GM19328 (cell line): ENCODE data around the gene FAM149B1.

ENCODE experiments used
- ATAC-seq: cut with Tn5 transposase; IDR thresholded peaks from one replicate; pipeline ENCODE4 v1.9.1; 2021; ENCODE audit warnings: mild to moderate bottlenecking, moderate library complexity; ENCODE audit not compliant: unreplicated experiment

FAM149B1 gene

DNA sequence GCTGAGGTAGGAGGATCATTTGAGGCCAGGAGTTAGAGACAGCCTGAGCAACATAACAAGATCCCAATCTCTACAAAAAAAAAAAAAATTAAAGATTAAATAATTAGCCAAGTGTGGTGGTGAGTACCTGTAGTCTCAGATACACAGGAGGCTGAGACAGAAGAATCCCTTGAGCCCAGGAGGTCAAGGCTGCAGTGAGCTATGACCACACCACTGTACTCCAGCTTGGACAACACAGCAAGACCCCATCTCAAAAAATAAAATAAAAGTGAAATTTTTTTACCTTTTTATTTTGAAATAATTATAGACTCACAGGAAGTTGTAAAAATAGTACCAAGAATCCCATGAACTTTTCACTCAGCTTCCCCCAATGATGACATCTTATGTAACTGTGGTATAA is 4.9 kb downstream of the FAM149B1 start:
- ATAC-seq, result no peak

GRCh38 chr10:73174148-73174925 is 6.4 kb downstream of the FAM149B1 start:
- no peak for ATAC-seq

DNA sequence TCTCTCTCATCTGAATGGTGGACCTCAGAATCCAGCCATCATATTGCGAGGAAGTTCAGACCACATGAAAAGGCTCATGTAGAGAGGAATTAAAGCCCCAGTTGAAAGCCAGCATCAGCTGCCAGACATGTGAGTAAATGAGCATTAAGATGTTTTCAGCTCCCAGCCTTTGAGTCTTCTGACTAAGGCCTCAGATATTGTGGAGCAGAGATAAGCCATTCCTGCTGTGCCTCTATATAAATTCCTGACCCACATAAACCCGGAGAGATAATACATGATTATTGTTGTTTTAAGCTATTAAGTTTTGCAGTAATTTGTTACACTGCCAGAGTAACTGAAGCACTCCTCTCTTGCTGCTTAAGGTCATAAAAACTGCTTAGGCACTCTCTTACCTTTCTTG is 14.6 kb downstream of the FAM149B1 start:
- no peak for ATAC-seq

GRCh38 chr10:73183667-73184281 is 15.9 kb downstream of the FAM149B1 start:
- no peak for ATAC-seq

DNA sequence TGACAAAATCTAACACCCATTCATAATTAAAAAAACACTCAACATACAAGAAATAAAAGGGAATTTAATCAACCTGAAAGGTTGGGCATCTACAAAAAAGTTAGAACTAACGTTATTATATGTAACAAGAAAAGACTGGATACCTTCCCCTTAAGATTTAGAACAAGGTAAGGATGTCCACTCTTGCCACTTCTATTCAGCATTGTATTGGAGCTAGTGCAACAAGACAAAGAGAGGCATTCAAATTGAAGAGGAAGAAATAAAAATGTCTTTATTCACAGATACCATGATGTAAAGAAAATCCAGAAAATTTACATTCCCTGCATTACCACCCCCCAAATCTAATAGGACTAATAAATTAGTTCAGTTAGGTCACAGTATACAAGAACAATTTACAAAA is 18.3 kb downstream of the FAM149B1 start:
- no peak for ATAC-seq

- ATAC-seq, result no peak
These were observed 22.3 kb downstream of the FAM149B1 start for GRCh38 chr10:73190188-73190587.

GRCh38 chr10:73205081-73205480 is 37.2 kb downstream of the FAM149B1 start:
- ATAC-seq, result no peak

- ATAC-seq, result no peak
These were observed 38.0 kb downstream of the FAM149B1 start for GRCh38 chr10:73205890-73206289.

DNA sequence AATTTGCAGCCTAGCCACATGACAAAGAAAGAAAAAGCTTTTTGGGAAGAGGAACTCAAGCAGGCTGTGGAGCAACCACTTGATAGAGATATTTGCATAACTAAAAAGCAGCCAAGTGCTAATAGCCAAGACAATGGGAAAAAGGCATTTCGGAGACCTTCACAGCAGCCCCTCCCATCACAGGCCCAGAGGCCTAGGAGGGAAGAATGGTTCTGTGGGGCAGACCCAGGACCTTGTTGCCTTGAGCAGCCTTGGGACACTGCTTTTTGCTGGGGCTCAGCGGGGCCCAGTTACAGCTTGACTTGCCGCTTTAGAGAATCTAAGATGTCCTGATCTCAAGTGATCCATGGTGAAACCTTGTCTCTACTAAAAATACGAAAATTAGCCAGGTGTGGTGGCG is 38.5 kb downstream of the FAM149B1 start:
- ATAC-seq, result no peak

- ATAC-seq, result no peak
These were observed 40.0 kb downstream of the FAM149B1 start for GRCh38 chr10:73207883-73208282.

GRCh38 chr10:73209705-73210104 is 41.8 kb downstream of the FAM149B1 start:
- no peak for ATAC-seq

DNA sequence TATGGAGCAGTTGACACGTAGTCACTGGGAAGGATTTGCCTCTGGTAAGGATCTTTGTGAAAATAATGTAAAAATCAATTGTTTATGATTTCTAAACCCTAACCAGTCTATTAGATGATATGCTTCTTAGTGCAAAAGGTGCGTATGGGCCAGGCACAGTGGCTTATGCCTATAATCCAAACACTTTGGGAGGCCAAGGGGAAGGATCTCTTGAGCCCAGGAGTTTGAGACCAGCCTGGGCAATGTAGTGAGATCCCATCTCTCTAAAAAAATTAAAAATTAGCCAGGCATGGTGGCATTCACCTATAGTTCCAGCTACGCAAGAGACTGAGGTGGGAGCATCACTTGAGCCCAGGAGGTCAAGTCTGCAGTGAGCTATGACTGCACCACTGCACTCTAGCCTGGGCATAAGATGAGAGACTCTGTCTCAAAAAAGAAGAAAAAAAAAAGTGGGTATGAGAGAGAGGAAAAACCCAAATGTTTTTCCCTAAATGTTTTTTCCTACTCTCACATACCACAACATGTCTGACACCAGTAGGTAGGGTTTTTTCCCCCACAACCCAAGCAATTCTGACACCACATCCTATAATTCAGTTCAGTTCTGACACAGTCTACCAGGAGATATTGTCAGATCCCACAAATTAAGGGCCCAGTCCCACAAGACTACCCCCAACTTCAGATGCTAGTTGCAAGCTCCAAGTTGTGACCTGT is 42.6 kb downstream of the FAM149B1 start:
- no peak for ATAC-seq

DNA sequence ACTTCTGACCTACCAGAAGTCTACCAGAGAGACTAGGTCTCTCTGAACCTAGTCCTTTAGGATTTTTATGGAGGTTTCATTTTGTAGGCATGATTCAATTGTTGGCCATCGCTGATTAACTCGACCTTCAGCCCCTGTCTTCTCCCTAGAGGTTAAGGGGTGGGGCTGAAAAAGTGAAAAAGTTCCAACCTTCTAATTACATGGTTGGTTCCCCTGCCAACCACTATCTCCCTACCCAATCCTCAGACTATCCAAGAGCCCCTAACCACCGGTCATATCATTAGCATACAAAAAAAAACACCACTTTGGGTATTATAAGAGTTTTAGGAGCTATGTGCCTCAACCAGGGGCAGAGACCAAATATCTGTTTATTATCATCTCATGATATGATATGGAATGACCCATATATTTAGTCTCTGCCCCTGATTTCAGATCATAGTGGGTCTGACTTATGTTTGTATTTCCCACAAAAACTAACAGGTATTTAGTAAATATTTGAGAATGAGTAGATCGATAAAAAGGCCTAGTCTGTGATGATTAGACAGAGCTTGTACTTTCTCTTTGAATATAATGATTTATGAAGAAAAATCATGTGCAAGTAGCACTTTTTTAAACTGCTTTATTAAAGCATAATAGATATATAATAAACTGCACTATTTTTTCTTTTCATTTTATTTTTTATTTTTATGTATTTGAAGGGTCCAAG is 43.3 kb downstream of the FAM149B1 start:
- no peak for ATAC-seq

DNA sequence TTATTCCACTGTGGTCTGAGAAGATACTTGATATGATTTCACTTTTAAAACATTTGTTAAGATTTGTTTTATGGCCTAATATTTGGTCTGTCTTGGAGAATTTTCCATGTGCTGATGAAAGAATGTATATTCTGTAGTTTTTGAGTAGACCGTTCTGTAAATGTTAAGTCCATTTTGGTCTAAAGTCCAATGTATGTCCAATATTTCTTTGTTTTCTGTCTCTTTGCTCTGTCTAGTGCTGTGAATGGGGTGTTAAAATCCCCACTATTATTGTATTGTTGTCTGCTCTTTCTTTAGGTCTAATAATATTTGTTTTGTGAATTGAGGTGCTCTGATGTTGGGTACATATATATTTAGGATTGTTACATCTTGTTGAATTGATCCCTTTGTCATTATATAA is 47.8 kb downstream of the FAM149B1 start:
- ATAC-seq, result no peak

- ATAC-seq, result no peak
These were observed 49.7 kb downstream of the FAM149B1 start for GRCh38 chr10:73217628-73218027.

- ATAC-seq, result no peak
These were observed 50.7 kb downstream of the FAM149B1 start for GRCh38 chr10:73218431-73219191.

GRCh38 chr10:73219384-73219783 is 51.5 kb downstream of the FAM149B1 start:
- no peak for ATAC-seq

- no peak for ATAC-seq
These were observed 53.1 kb downstream of the FAM149B1 start for GRCh38 chr10:73220989-73221388.

DNA sequence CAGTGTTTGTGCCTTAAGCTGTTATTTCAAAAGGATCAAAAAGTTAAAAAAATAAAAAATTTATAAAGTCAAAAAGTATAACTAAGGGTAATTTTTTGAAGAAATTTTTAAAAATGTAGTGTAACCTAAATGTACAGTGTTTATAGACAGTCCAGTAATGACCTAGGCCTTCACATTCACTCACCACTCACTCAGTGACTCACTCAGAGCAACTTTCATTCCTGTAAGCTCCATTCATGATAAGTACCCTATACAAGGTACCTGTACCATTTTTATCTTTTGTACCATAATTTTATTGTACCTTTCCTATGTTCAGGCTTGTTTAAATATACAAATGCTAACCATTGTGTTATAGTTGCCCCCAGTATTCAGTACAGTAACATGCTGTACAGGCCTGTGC is 57.6 kb downstream of the FAM149B1 start:
- no peak for ATAC-seq

DNA sequence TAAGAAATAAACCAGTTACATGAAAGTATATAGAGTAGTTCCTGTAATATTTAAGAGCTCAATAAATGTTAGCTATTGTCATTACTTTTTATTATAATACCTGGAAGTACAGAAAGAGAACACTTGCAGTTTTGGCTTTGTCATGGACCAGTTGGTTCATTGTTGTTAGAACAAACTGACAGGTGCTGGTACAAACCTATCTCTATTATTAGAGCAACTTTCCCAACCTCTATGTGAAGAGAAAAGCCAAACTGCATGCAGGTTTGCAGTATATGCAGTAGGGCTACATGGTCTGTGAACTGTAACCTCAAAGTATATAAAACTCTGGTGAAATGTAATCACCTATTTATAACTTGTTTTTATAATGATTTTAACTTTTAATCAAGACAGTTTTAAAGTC is 58.7 kb downstream of the FAM149B1 start:
- ATAC-seq, result no peak

DNA sequence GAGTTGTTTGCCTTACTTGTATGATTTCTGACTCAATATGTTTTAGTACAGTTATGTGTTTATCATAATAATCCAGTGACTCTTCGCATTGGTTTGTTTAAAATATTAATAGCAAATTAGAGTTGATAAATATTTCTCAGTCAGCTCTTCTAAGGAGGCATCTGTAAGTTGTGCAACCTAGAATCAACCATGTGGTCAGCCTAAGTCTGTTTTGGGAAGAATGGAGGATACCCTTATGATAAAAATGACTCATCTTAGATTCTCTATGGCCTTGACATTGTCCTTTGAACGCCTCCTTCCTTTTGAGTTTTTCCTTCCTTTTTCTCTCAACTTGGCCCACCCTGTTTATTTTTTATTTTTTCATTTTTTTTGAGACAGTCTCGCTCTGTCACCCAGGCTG is 60.3 kb downstream of the FAM149B1 start:
- ATAC-seq, result no peak
